GM18873 (cell line): ENCODE results near the gene PARD3.

ENCODE experiments used
- ATAC-seq: cut with Tn5 transposase; IDR thresholded peaks from one replicate; pipeline ENCODE4 v1.9.1; 2021; ENCODE audit warnings: mild to moderate bottlenecking, moderate library complexity, moderate number of reproducible peaks; ENCODE audit not compliant: unreplicated experiment, low FRiP score

PARD3 gene

GRCh38 chr10:34109952-34110702 lies 705.0 kb downstream of the PARD3 start:
- no peak for ATAC-seq

GRCh38 chr10:34109495-34109894 lies 705.6 kb downstream of the PARD3 start:
- no peak for ATAC-seq

- ATAC-seq = no peak
Observed at GRCh38 chr10:34107626-34108516, 707.2 kb downstream of the PARD3 start.

GRCh38 chr10:34106356-34106885 lies 708.7 kb downstream of the PARD3 start:
- ATAC-seq = no peak

- ATAC-seq = no peak
Observed at GRCh38 chr10:34104829-34105572, 710.1 kb downstream of the PARD3 start.

- ATAC-seq = no peak
Observed at GRCh38 chr10:34102893-34103506, 712.1 kb downstream of the PARD3 start.

- no peak for ATAC-seq
Observed at GRCh38 chr10:34102237-34102673, 712.8 kb downstream of the PARD3 start.

- no peak for ATAC-seq
Observed at GRCh38 chr10:34101001-34101400, 714.1 kb downstream of the PARD3 start.

GRCh38 chr10:34098821-34099567 lies 716.1 kb downstream of the PARD3 start:
- no peak for ATAC-seq

- ATAC-seq = no peak
Observed at GRCh38 chr10:34097682-34098081, 717.4 kb downstream of the PARD3 start.

GRCh38 chr10:34094961-34095360 lies 720.1 kb downstream of the PARD3 start:
- no peak for ATAC-seq

GRCh38 chr10:34094146-34094696 lies 720.9 kb downstream of the PARD3 start:
- no peak for ATAC-seq

GRCh38 chr10:34092891-34093290 lies 722.2 kb downstream of the PARD3 start:
- ATAC-seq = no peak

- no peak for ATAC-seq
Observed at GRCh38 chr10:34091635-34092195, 723.4 kb downstream of the PARD3 start.

- no peak for ATAC-seq
Observed at GRCh38 chr10:34089253-34089652, 725.8 kb downstream of the PARD3 start.

GRCh38 chr10:34088208-34088794 lies 726.8 kb downstream of the PARD3 start:
- ATAC-seq = no peak

- no peak for ATAC-seq
Observed at GRCh38 chr10:34087095-34087418, 728.0 kb downstream of the PARD3 start.

GRCh38 chr10:34083567-34083966 lies 731.5 kb downstream of the PARD3 start:
- ATAC-seq = no peak

- no peak for ATAC-seq
Observed at GRCh38 chr10:34081948-34082347, 733.1 kb downstream of the PARD3 start.
